Esophagus squamous epithelium (tissue), 5 donors: ENCODE data around the gene ARID5B. TPM values are rescaled to one million over a fixed set of nuclear protein-coding genes. Genes with fewer than 3 reads are reported as not detected.

Source experiments
- DNase-seq: peaks from one replicate; lab custom pipeline; 2025; lab: John Stamatoyannopoulos, UW
- H3K27ac ChIP-seq, 4 donors: fragments of 200-600 bp; sonication (generic); one replicate each; pipeline ENCODE4 v1.5.1; 2016 to 2019; ENCODE audit warnings: mild to moderate bottlenecking in 1 of 4
- H3K27me3 ChIP-seq, 4 donors: fragments of 200-600 bp; sonication (generic); 1 replicate in 3 of 4; 2 replicates in 1 of 4; pipeline versions ENCODE4 v1.5.1 to v1.6.0; 2017 to 2021; ENCODE audit warnings: antibody characterized with exemption in 1 of 4
- H3K36me3 ChIP-seq, 3 donors: fragments of 200-600 bp; sonication (generic); one replicate each; pipeline ENCODE4 v1.5.1; 2016 to 2019
- H3K4me1 ChIP-seq, 3 donors: fragments of 200-600 bp; sonication (generic); one replicate each; pipeline ENCODE4 v1.5.1; 2017 to 2019
- H3K4me3 ChIP-seq, 4 donors: fragments of 200-600 bp; sonication (generic); 1 replicate in 3 of 4; 2 replicates in 1 of 4; pipeline ENCODE4 v1.5.1; 2016 to 2019; ENCODE audit warnings: mild to moderate bottlenecking in 2 of 4, moderate library complexity in 1 of 4
- H3K9me3 ChIP-seq, 3 donors: fragments of 200-600 bp; sonication (generic); one replicate each; pipeline ENCODE4 v1.5.1; 2016 to 2019
- CTCF ChIP-seq, 6 experiments: fragments of 450-650 bp in 4 of 6; fragments of 200-600 bp in 2 of 6; sonication (generic) in 2 of 6; IDR thresholded peaks; one replicate each; pipeline ENCODE4 v1.5.1; 2016 to 2019; ENCODE audit warnings: antibody characterized with exemption in 6 of 6, mild to moderate bottlenecking in 4 of 6, moderate library complexity in 4 of 6
- POLR2A ChIP-seq, 4 donors: fragments of 450-650 bp; IDR thresholded peaks; one replicate each; pipeline ENCODE4 v1.6.1; 2017; ENCODE audit warnings: antibody characterized with exemption in 4 of 4, mild to moderate bottlenecking in 4 of 4, moderate library complexity in 3 of 4
- WGBS, 2 donors: methylation state at CpG; one replicate each; pipeline ENCODE4 v1.1.5; 2018; 5-methylcytosine and 5-hydroxymethylcytosine counted together
- intact Hi-C: fragments of 100-400 bp; cut with DNase I; formaldehyde crosslinking; loops from one replicate; pipeline ENCODE4 v1.15.0; 2022
- total RNA-seq, 4 donors: library from RNA; depleted of rRNA; stranded (reverse); fragments of >200 nt; gene quantifications; one replicate each; pipeline ENCODE4 v1.1.0, GENCODE V29; 2016
- donor health status: DM: yes; HTN: yes; CAD: no.

ARID5B gene
- total RNA-seq, 4 donors from 2014 or later, result 18.0 to 38.1 (median 30.2) TPM

GRCh38 chr10:62058896-62059216, 157.4 kb downstream of the ARID5B start:
- DNase-seq, result no peak
- peaks cover 0 to 74% (median 3%) of the 10 kb centered on the region in 3 donors for H3K36me3 ChIP-seq
- 12 to 17% methylated on average over 1 of the region's 1 CpG for WGBS, 2 donors
- no peak for TF ChIP-seq POLR2A (IDR thresholded peaks at IDR 0.05)
- no peak for TF ChIP-seq CTCF (IDR thresholded peaks at IDR 0.05)
- H3K9me3 ChIP-seq, result no peaks in the 10 kb centered on the region
- intact Hi-C loops, result no loop called here
- H3K27ac ChIP-seq, result peak overlapping the region; percentile 0 to 96 (median 90)
- H3K4me1 ChIP-seq, result peaks cover under 1 to 89% (median 35%) of the 10 kb centered on the region in 3 donors
- H3K4me3 ChIP-seq, result peak overlapping the region in 1 of 4 donors; percentile 71
- no peaks in the 10 kb centered on the region for H3K27me3 ChIP-seq

GRCh38 chr10:62059217-62059920, 157.9 kb downstream of the ARID5B start:
- 41 to 49% methylated on average over 4 of the region's 4 CpGs for WGBS, 2 donors
- Histone ChIP-seq H3K27ac (peak overlapping the region; percentile 0 to 96 (median 90)), H3K36me3 (peaks cover 0 to 74% (median 3%) of the 10 kb centered on the region in 3 donors), H3K27me3 (no peaks in the 10 kb centered on the region), H3K4me3 (peak overlapping the region in 1 of 4 donors; percentile 26), H3K9me3 (no peaks in the 10 kb centered on the region), H3K4me1 (peaks cover 6 to 89% (median 31%) of the 10 kb centered on the region in 3 donors)
- intact Hi-C loops, result no loop called here
- TF ChIP-seq CTCF (IDR thresholded peaks at IDR 0.05) (no peak), POLR2A (IDR thresholded peaks at IDR 0.05) (no peak)
- no peak for DNase-seq

GRCh38 chr10:62062028-62062427, 160.5 kb downstream of the ARID5B start:
- H3K4me1 ChIP-seq, result peaks cover 6 to 67% (median 23%) of the 10 kb centered on the region in 3 donors
- intact Hi-C loops, result no loop called here
- H3K4me3 ChIP-seq, result no peak overlapping the region
- TF ChIP-seq CTCF (IDR thresholded peaks at IDR 0.05) (no peak), POLR2A (IDR thresholded peaks at IDR 0.05) (no peak)
- H3K27ac ChIP-seq, result peak overlapping the region in 3 of 4 donors; percentile 27 to 79 (median 31)
- DNase-seq, result no peak
- no peaks in the 10 kb centered on the region for H3K9me3 ChIP-seq
- peaks cover 0 to 75% (median 0%) of the 10 kb centered on the region in 3 donors for H3K36me3 ChIP-seq
- WGBS, 2 donors, result 20 to 45% methylated on average over 1 of the region's 1 CpG
- H3K27me3 ChIP-seq, result no peaks in the 10 kb centered on the region

- Histone ChIP-seq H3K27ac (peak overlapping the region in 3 of 4 donors; percentile 75 to 79 (median 76)), H3K9me3 (no peaks in the 10 kb centered on the region), H3K36me3 (peaks cover 0 to 74% (median 0%) of the 10 kb centered on the region in 3 donors), H3K27me3 (no peaks in the 10 kb centered on the region), H3K4me3 (no peak overlapping the region), H3K4me1 (peaks cover 9 to 65% (median 25%) of the 10 kb centered on the region in 3 donors)
- TF ChIP-seq POLR2A (IDR thresholded peaks at IDR 0.05), result no peak
- no peak for TF ChIP-seq CTCF (IDR thresholded peaks at IDR 0.05)
- intact Hi-C loops, result no loop called here
- WGBS, 2 donors, result 74 to 76% methylated on average over 4 of the region's 4 CpGs
- no peak for DNase-seq
Observed at GRCh38 chr10:62062752-62063512, 161.4 kb downstream of the ARID5B start.
